MM.1S (cell line): ENCODE measurements around the gene GABRG3.

Source experiments
- DNase-seq: peaks from one replicate; pipeline ENCODE4 v3.0.0-alpha.2; 2015
- H2AFZ ChIP-seq: fragments of 300-600 bp; sonication (generic); 2 replicates; pipeline ENCODE4 v1.6.0; 2016; ENCODE audit warnings: antibody characterized with exemption, low read length
- H3F3A ChIP-seq: fragments of 300-600 bp; sonication (generic); 2 replicates; pipeline ENCODE4 v1.6.1; 2016; ENCODE audit warnings: mild to moderate bottlenecking, antibody characterized with exemption, low read length, moderate library complexity, mixed read lengths; ENCODE audit not compliant: insufficient read depth
- H3K27ac ChIP-seq: fragments of 300-600 bp; sonication (generic); 2 replicates; pipeline ENCODE4 v1.5.1; 2016; ENCODE audit warnings: mild to moderate bottlenecking, low read length
- H3K27me3 ChIP-seq: fragments of 300-600 bp; sonication (generic); replicated peaks from 2 replicates; pipeline ENCODE4 v1.6.0; 2016; ENCODE audit warnings: low read length; ENCODE audit not compliant: insufficient read depth
- H3K36me3 ChIP-seq: fragments of 300-600 bp; sonication (generic); replicated peaks from 2 replicates; pipeline ENCODE4 v1.6.1; 2016; ENCODE audit warnings: mild to moderate bottlenecking, low read length, mixed read lengths; ENCODE audit not compliant: insufficient read depth
- H3K4me1 ChIP-seq: fragments of 300-600 bp; sonication (generic); 2 replicates; pipeline ENCODE4 v1.6.1; 2016; ENCODE audit warnings: low read length, mixed read lengths
- H3K4me2 ChIP-seq: fragments of 300-600 bp; sonication (generic); 2 replicates; pipeline ENCODE4 v1.6.0; 2016; ENCODE audit warnings: low read depth, low read length
- H3K4me3 ChIP-seq: fragments of 300-600 bp; sonication (generic); 2 replicates; pipeline ENCODE4 v1.5.1; 2016; ENCODE audit warnings: low read length, mixed read lengths
- H3K79me2 ChIP-seq: fragments of 300-600 bp; sonication (generic); 2 replicates; pipeline ENCODE4 v1.6.1; 2016; ENCODE audit warnings: mixed run types, low read length, mixed read lengths
- H3K9ac ChIP-seq: fragments of 300-600 bp; sonication (generic); 2 replicates; pipeline ENCODE4 v1.6.1; 2016; ENCODE audit warnings: low read length, mixed read lengths
- H3K9me2 ChIP-seq: fragments of 300-600 bp; sonication (generic); replicated peaks from 2 replicates; pipeline ENCODE4 v1.6.1; 2016; ENCODE audit warnings: mild to moderate bottlenecking, low read length, mixed read lengths; ENCODE audit not compliant: insufficient read depth
- H3K9me3 ChIP-seq: fragments of 300-600 bp; sonication (generic); replicated peaks from 2 replicates; pipeline ENCODE4 v1.6.1; 2016; ENCODE audit warnings: mild to moderate bottlenecking, low read length, mixed read lengths; ENCODE audit not compliant: insufficient read depth
- H4K20me1 ChIP-seq: fragments of 300-600 bp; sonication (generic); 2 replicates; pipeline ENCODE4 v1.6.1; 2016; ENCODE audit warnings: mild to moderate bottlenecking, low read length, moderate library complexity, mixed read lengths; ENCODE audit not compliant: insufficient read depth
- EZH2 ChIP-seq: fragments of 300-600 bp; sonication (generic); optimal IDR thresholded peaks from 2 replicates; pipeline ENCODE3; 2017; ENCODE audit warnings: low read depth, mild to moderate bottlenecking, antibody characterized with exemption, low read length, mixed read lengths
- EZH2phosphoT487 ChIP-seq: fragments of 300-600 bp; sonication (generic); IDR thresholded peaks from 2 replicates; pipeline ENCODE4 v1.6.1; 2018; ENCODE audit warnings: antibody characterized with exemption, low read length
- TF ChIP-seq, protein P1 (sequence below): fragments of 300-600 bp; sonication (generic); IDR thresholded peaks from 2 replicates; pipeline ENCODE4 v1.5.1; 2016; ENCODE audit warnings: antibody characterized with exemption, low read length, mixed read lengths

GABRG3 gene

DNA sequence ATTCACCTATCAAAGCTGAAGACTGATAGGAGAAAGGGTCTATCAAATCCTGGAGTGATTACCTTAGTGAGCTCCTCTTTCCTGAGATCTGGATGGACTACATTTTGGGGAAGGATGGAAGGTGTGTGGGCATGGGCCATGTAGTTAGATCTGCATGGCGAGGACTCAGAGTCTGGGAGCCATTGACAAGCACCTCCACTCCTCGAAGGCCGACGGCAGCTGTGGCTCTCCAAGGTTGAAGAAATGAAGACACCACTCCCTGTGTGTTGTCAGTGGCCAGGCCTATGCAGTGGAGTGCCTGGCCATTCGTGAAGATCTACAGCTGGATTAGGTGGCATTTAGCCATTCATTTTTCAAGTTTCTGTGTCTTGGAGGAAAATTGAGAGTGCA is 509.2 kb downstream of the GABRG3 start:
- no peaks in the 10 kb centered on the region for H3K79me2 ChIP-seq
- no peaks in the 10 kb centered on the region for H3K9me3 ChIP-seq
- no peak overlapping the region for H3K27ac ChIP-seq
- no peaks in the 10 kb centered on the region for H3K36me3 ChIP-seq
- TF ChIP-seq EZH2 (no peak), EZH2phosphoT487 (no peak)
- TF ChIP-seq, protein P1, sequence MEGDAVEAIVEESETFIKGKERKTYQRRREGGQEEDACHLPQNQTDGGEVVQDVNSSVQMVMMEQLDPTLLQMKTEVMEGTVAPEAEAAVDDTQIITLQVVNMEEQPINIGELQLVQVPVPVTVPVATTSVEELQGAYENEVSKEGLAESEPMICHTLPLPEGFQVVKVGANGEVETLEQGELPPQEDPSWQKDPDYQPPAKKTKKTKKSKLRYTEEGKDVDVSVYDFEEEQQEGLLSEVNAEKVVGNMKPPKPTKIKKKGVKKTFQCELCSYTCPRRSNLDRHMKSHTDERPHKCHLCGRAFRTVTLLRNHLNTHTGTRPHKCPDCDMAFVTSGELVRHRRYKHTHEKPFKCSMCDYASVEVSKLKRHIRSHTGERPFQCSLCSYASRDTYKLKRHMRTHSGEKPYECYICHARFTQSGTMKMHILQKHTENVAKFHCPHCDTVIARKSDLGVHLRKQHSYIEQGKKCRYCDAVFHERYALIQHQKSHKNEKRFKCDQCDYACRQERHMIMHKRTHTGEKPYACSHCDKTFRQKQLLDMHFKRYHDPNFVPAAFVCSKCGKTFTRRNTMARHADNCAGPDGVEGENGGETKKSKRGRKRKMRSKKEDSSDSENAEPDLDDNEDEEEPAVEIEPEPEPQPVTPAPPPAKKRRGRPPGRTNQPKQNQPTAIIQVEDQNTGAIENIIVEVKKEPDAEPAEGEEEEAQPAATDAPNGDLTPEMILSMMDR: no peak
- no peaks in the 10 kb centered on the region for H3F3A ChIP-seq
- H3K9ac ChIP-seq: no peak overlapping the region
- H3K27me3 ChIP-seq: no peaks in the 10 kb centered on the region
- H3K4me3 ChIP-seq: no peak overlapping the region
- H3K9me2 ChIP-seq: no peaks in the 10 kb centered on the region
- no peak overlapping the region for H3K4me2 ChIP-seq
- no peak for DNase-seq
- H2AFZ ChIP-seq: no peak overlapping the region
- no peaks in the 10 kb centered on the region for H3K4me1 ChIP-seq
- no peaks in the 10 kb centered on the region for H4K20me1 ChIP-seq

DNA sequence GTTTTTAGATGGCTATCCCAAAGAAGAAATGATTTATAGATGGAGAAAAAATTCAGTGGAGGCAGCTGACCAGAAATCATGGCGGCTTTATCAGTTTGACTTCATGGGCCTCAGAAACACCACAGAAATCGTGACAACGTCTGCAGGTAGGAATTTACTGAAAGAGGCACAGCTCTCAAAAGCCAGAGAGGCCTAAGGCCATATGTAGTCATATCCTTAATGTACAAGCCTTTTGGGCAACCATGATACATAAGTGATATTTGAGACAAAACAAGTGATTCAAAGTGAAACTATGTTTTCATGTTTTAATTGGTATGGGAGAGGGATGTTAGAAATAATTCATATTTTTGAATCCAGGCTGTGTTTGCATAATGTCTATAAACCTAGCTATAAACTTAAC is 509.7 kb downstream of the GABRG3 start:
- H3K79me2 ChIP-seq: no peaks in the 10 kb centered on the region

GRCh38 chr15:27481768-27482167 is 510.8 kb downstream of the GABRG3 start:
- Histone ChIP-seq H3K9ac (no peak overlapping the region), H3F3A (no peaks in the 10 kb centered on the region), H2AFZ (no peak overlapping the region), H3K79me2 (no peaks in the 10 kb centered on the region), H3K9me3 (no peaks in the 10 kb centered on the region), H3K9me2 (no peaks in the 10 kb centered on the region), H3K4me2 (no peak overlapping the region), H3K27ac (no peak overlapping the region), H3K4me1 (no peaks in the 10 kb centered on the region), H3K36me3 (no peaks in the 10 kb centered on the region), H4K20me1 (no peaks in the 10 kb centered on the region), H3K4me3 (no peak overlapping the region), H3K27me3 (no peaks in the 10 kb centered on the region)
- no peak for DNase-seq
- TF ChIP-seq EZH2phosphoT487 (no peak), EZH2 (no peak)
- TF ChIP-seq, protein P1: no peak

More for the DNA sequence above, 509.7 kb downstream of the GABRG3 start:
- Histone ChIP-seq H2AFZ (no peak overlapping the region), H4K20me1 (no peaks in the 10 kb centered on the region), H3K9me2 (no peaks in the 10 kb centered on the region), H3K9me3 (no peaks in the 10 kb centered on the region), H3K4me1 (no peaks in the 10 kb centered on the region), H3K36me3 (no peaks in the 10 kb centered on the region), H3K27ac (no peak overlapping the region), H3K4me2 (no peak overlapping the region), H3F3A (no peaks in the 10 kb centered on the region), H3K4me3 (no peak overlapping the region), H3K9ac (no peak overlapping the region), H3K27me3 (no peaks in the 10 kb centered on the region)
- TF ChIP-seq, protein P1: no peak
- no peak for TF ChIP-seq EZH2phosphoT487
- no peak for TF ChIP-seq EZH2
- no peak for DNase-seq
